GM12872 (cell line): ENCODE results near the gene ZG16.

Experiments used
- CTCF ChIP-seq: IDR thresholded peaks from 3 replicates; pipeline ENCODE4 v1.5.1; 2011; ENCODE audit warnings: low read depth, mild to moderate bottlenecking, low read length, moderate library complexity; ENCODE audit not compliant: insufficient read depth

Gene ZG16

GRCh38 chr16:29791845-29792807 is 14.1 kb downstream of the ZG16 start:
- no peak for TF ChIP-seq CTCF

- TF ChIP-seq CTCF, result no peak
These were observed 16.2 kb downstream of the ZG16 start for GRCh38 chr16:29794231-29794710.

DNA sequence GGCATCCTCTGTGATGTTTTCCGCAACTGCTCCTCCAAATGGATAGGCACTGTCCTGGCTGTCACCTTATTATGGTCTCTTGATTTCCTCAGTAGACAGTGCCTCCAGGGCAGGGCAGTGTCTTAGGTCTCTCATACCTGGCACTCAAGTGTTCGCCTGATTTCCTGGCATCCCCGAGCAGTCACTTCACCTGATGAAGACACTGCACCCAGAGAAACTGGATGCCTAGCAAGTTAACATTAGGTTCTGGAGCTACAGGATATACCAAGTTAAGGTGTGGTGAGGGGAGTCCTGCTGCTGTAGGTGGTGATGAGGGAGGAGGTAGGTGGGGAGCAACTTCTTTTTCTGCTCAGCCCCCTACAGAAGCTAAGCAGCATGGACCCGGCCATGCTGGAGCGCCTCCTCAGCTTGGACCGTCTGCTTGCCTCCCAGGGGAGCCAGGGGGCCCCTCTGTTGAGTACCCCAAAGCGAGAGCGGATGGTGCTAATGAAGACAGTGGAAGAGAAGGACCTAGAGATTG is 24.4 kb downstream of the ZG16 start:
- TF ChIP-seq CTCF, result no peak

DNA sequence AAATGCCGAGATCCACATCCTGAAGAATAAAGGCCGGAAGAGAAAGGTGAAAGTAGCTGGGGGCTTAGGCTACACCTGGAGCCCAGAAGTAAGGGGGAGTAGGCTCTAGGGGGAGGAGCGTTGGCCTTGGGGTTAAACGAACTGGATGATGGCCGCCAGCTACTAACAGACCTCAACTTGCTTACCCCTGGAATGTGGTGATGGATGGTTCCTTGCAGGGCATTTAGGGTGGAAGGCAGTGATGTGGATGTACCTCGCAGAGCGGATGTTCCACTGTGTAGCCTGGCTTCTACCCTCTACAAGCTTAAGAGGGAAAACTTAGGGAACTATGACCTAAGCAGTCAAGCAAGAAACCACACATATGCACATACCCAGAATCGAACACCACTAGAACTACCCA is 26.0 kb downstream of the ZG16 start:
- TF ChIP-seq CTCF, result no peak

DNA sequence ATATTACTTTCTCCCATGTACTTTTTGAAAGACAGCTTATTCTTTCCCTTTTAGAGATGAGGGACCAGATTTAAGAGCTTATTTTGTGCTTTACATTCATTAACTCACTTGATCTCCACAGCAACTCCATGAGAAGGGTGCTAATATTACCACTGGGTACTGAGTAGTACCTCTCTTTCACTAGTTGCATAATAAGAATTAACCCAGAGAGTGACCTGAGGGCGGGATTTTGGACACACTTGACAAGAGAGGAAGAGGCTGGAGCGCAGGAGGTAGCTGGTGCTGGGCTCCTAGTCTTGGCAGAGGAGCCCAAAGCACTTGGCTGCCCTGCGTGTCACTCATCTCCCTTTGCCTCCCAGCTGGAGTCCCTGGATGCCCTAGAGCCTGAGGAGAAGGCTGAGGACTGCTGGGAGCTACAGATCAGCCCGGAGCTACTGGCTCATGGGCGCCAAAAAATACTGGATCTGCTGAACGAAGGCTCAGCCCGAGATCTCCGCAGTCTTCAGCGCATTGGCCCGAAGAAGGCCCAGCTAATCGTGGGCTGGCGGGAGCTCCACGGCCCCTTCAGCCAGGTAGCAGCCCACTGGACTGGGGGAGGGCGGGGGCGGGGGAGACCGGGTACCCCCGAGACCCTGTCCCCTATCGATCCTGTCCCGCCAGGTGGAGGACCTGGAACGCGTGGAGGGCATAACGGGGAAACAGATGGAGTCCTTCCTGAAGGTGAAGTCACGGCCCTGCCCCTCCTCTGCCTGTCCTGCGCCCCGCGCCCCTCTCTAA is 26.6 kb downstream of the ZG16 start:
- TF ChIP-seq CTCF, result no peak

- TF ChIP-seq CTCF, result no peak
These were observed 27.4 kb downstream of the ZG16 start for GRCh38 chr16:29805232-29806098.

GRCh38 chr16:29806099-29806579 is 28.1 kb downstream of the ZG16 start, which contains the start of gene MAZ:
TSS of gene MAZ (plus strand) at chr16:29806529. CDS start at chr16:29806702, 173 bp downstream.
- no peak for TF ChIP-seq CTCF
